Measurements from ENCODE around the gene BAG1. TPM values are rescaled to one million over a fixed set of nuclear protein-coding genes. Genes with fewer than 3 reads are reported as not detected.

The BAG1 gene
- total and polyA plus RNA-seq, 2 of the 13 experiments (the other 11 are each of a cell fraction or from before 2014, with no cell fraction given): 23.1 to 59.5 TPM

- TF ChIP-seq NR2F6 (IDR thresholded peaks at IDR 0.05) (no peak), NR2F6 (CRISPR knock-in tag; IDR thresholded peaks at IDR 0.05) (peak; percentile 13; the same call in 1 of the 2 replicates), ZNF207 (IDR thresholded peaks at IDR 0.05; ENCODE audit: borderline replicate concordance) (no peak), ZMYM3 (CRISPR knock-in tag; IDR thresholded peaks at IDR 0.05) (no peak), ZNF83 (CRISPR knock-in tag; IDR thresholded peaks at IDR 0.05; ENCODE audit: borderline replicate concordance) (no peak; the same call in 1 of the 2 replicates), HOXA3 (CRISPR knock-in tag; IDR thresholded peaks at IDR 0.05) (peak; percentile 99), ZNF841 (CRISPR knock-in tag; IDR thresholded peaks at IDR 0.05; ENCODE audit: borderline replicate concordance) (no peak), ZNF572 (CRISPR knock-in tag; IDR thresholded peaks at IDR 0.05) (no peak; the same call in 1 of the 2 replicates), ZNF468 (CRISPR knock-in tag; IDR thresholded peaks at IDR 0.05) (0 out of 2 replicates have a peak, but pooled peaks have one; percentile 69), ZNF274 (CRISPR knock-in tag; IDR thresholded peaks at IDR 0.05) (peak; percentile 94), GTF2F1 (IDR thresholded peaks at IDR 0.05; ENCODE audit: low read length) (0 out of 2 replicates have a peak, but pooled peaks have one; percentile 74), DNMT1 (CRISPR knock-in tag; IDR thresholded peaks at IDR 0.05) (no peak), TSC22D2 (CRISPR knock-in tag; IDR thresholded peaks at IDR 0.05; ENCODE audit: borderline replicate concordance) (no peak; the same call in 1 of the 2 replicates), HNRNPK (IDR thresholded peaks at IDR 0.05; ENCODE audit: low read depth, low read length, poor library complexity, severe bottlenecking) (no peak), ZFYVE20 (CRISPR knock-in tag; IDR thresholded peaks at IDR 0.05; ENCODE audit: borderline replicate concordance, low read depth) (no peak), ZNF687 (CRISPR knock-in tag; IDR thresholded peaks at IDR 0.05) (peak; percentile 99), ZNF484 (CRISPR knock-in tag; IDR thresholded peaks at IDR 0.05; ENCODE audit: borderline replicate concordance, low read depth) (no peak; the same call in none of the 2 replicates), SATB2 (CRISPR knock-in tag; IDR thresholded peaks at IDR 0.05) (peak; percentile 59; the same call in 1 of the 2 replicates), JUND (CRISPR knock-in tag; IDR thresholded peaks at IDR 0.05) (no peak), PRMT3 (CRISPR knock-in tag; IDR thresholded peaks at IDR 0.05; ENCODE audit: borderline replicate concordance, low read depth) (0 out of 2 replicates have a peak, but pooled peaks have one; percentile 57), ZBTB8A (CRISPR knock-in tag; IDR thresholded peaks at IDR 0.05; ENCODE audit: borderline replicate concordance, low read depth) (peak; percentile 50; the same call in 1 of the 2 replicates), ZNF780A (CRISPR knock-in tag; IDR thresholded peaks at IDR 0.05) (peak; percentile 79), ZNF33A (CRISPR knock-in tag; IDR thresholded peaks at IDR 0.05; ENCODE audit: borderline replicate concordance) (no peak), POLR2AphosphoS5 (IDR thresholded peaks at IDR 0.05; ENCODE audit: low read depth, low read length) (peak; percentile 86), ZNF17 (CRISPR knock-in tag; IDR thresholded peaks at IDR 0.05) (peak; percentile 49; the same call in 1 of the 2 replicates), ATRX (CRISPR knock-in tag; IDR thresholded peaks at IDR 0.05; ENCODE audit: borderline replicate concordance) (no peak)
- TF ChIP-seq, protein P1, sequence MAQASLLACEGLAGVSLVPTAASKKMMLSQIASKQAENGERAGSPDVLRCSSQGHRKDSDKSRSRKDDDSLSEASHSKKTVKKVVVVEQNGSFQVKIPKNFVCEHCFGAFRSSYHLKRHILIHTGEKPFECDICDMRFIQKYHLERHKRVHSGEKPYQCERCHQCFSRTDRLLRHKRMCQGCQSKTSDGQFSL (CRISPR knock-in tag; IDR thresholded peaks at IDR 0.05): 0 out of 2 replicates have a peak, but pooled peaks have one; percentile 18
Measured at GRCh38 chr9:33290247-33291030, 25.9 kb upstream of the BAG1 start, which contains the start of gene NFX1 (continued).

Data from HepG2 (cell line).